Measurements from ENCODE around the gene PIEZO1. TPM values are rescaled to one million over a fixed set of nuclear protein-coding genes. Genes with fewer than 3 reads are reported as not detected.

PIEZO1 gene
- total and polyA plus RNA-seq, 9 of the 15 experiments (the other 6 are each of a cell fraction or from before 2014, with no cell fraction given) = 3.6 to 432 (median 131) TPM

DNA sequence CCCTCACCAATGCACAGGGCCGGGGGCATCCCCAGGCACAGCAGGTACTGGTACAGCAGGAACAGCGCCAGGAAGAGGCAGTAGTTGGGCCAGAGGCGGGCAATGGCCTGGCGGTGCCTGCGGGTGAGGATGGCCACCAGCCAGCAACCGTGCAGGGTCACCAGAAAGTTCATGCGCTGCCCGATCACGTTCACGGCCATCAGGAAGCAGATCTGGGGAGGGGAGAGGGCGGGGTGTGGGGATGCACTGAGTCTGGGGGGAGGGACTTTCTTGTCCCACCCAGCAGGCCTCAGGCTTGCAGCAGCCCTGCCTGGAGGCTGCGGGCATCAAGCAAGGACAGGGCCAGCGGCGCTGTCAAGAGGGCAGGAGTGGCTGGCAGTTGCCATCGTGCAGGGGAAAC, 53.3 kb downstream of the PIEZO1 start:
- no peak overlapping the region for H3K4me3 ChIP-seq
- H3K9ac ChIP-seq (ENCODE audit: insufficient read depth in 1 of 2, low read depth in 2 of 2, low read length in 2 of 2) = peak overlapping the region in 1 of 2 experiments; percentile 80; a peak in 1 of 4 replicates
- peaks cover 86% of the 10 kb centered on the region for H3K36me3 ChIP-seq (ENCODE audit: control insufficient read depth, insufficient read depth, low read length)
- peak; percentile 19; the same call in 1 of the 3 replicates for ATAC-seq
- in situ Hi-C loops (cut with MboI) = no loop called here
- no peak overlapping the region for H2AFZ ChIP-seq (ENCODE audit: low read depth, low read length)
- H3K27ac ChIP-seq (ENCODE audit: extremely low read depth, low read depth, low read length) = no peak overlapping the region
- peak in 3 of 4 experiments; percentile 70 to 84 (median 76) for DNase-seq (ENCODE audit: extremely low read depth in 1 of 4, low spot score in 3 of 4)
- intact Hi-C loops (cut with micrococcal nuclease) = no loop called here
- peaks cover 0 to 73% of the 10 kb centered on the region in 2 experiments; a peak in 2 of 5 replicates for H3K4me1 ChIP-seq (replicated peaks in 1 of 2; ENCODE audit: control insufficient read depth in 2 of 2, insufficient read depth in 2 of 2, low read length in 2 of 2)
- no peaks in the 10 kb centered on the region for H3K9me1 ChIP-seq (ENCODE audit: control insufficient read depth, insufficient read depth, low read length)
- H4K20me1 ChIP-seq (replicated peaks; ENCODE audit: control insufficient read depth, insufficient read depth, low read length) = peaks cover 8% of the 10 kb centered on the region
- no peak for FAIRE-seq
- H3K79me2 ChIP-seq (ENCODE audit: control insufficient read depth, insufficient read depth, low read length) = peaks cover 2% of the 10 kb centered on the region; the same call in 2 of the 3 replicates
- no peak overlapping the region for H3K4me2 ChIP-seq (ENCODE audit: insufficient read depth, low read length)
- no peaks in the 10 kb centered on the region for H3K27me3 ChIP-seq (ENCODE audit: control insufficient read depth in 2 of 2, insufficient read depth in 2 of 2, low read length in 2 of 2)
- CTCF ChIA-PET (ENCODE audit: low intra/inter-chr PET ratio) = interaction anchor here (0.6 kb wide), 1 partner anchor 16 kb away, joined by 3 read pairs; no protein-coding TSS in a partner anchor
- no TSS peak for BruUV-seq (replicated peaks)
- no peaks in the 10 kb centered on the region for H3K9me3 ChIP-seq (replicated peaks; ENCODE audit: control insufficient read depth, insufficient read depth, low read depth, low read length)
- 85% methylated on average over 14 of the region's 15 CpGs for WGBS (ENCODE audit: insufficient coverage, low coverage, missing lambda C conversion rate)
- POLR2A ChIA-PET = no interaction called here
- TF ChIP-seq ZNF79 (CRISPR knock-in tag; IDR thresholded peaks at IDR 0.05; ENCODE audit: low read depth) (no peak), NFIC (IDR thresholded peaks at IDR 0.05) (no peak), EP300 (IDR thresholded peaks at IDR 0.05; ENCODE audit: low read length) (no peak), ZFPM2 (CRISPR knock-in tag; IDR thresholded peaks at IDR 0.05) (no peak), FIP1L1 (IDR thresholded peaks at IDR 0.05; ENCODE audit: low read depth, low read length, poor library complexity, severe bottlenecking) (no peak), ZC3H4 (CRISPR knock-in tag; IDR thresholded peaks at IDR 0.05; ENCODE audit: borderline replicate concordance) (no peak), FOSL1 (tag; conservative IDR thresholded peaks at IDR 0.05) (no peak), JUNB (CRISPR knock-in tag; conservative IDR thresholded peaks at IDR 0.05) (no peak), ZNF507 (tag; conservative IDR thresholded peaks at IDR 0.05) (no peak), KDM4B (IDR thresholded peaks at IDR 0.05; ENCODE audit: borderline replicate concordance in 2 of 2, low read depth in 1 of 2) (no peak), TFAM (CRISPR knock-in tag; conservative IDR thresholded peaks at IDR 0.05) (no peak)
- TF ChIP-seq, protein P1, sequence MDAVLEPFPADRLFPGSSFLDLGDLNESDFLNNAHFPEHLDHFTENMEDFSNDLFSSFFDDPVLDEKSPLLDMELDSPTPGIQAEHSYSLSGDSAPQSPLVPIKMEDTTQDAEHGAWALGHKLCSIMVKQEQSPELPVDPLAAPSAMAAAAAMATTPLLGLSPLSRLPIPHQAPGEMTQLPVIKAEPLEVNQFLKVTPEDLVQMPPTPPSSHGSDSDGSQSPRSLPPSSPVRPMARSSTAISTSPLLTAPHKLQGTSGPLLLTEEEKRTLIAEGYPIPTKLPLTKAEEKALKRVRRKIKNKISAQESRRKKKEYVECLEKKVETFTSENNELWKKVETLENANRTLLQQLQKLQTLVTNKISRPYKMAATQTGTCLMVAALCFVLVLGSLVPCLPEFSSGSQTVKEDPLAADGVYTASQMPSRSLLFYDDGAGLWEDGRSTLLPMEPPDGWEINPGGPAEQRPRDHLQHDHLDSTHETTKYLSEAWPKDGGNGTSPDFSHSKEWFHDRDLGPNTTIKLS (IDR thresholded peaks at IDR 0.05; ENCODE audit: borderline replicate concordance, low read depth) = no peak
- TF ChIP-seq, protein P2, sequence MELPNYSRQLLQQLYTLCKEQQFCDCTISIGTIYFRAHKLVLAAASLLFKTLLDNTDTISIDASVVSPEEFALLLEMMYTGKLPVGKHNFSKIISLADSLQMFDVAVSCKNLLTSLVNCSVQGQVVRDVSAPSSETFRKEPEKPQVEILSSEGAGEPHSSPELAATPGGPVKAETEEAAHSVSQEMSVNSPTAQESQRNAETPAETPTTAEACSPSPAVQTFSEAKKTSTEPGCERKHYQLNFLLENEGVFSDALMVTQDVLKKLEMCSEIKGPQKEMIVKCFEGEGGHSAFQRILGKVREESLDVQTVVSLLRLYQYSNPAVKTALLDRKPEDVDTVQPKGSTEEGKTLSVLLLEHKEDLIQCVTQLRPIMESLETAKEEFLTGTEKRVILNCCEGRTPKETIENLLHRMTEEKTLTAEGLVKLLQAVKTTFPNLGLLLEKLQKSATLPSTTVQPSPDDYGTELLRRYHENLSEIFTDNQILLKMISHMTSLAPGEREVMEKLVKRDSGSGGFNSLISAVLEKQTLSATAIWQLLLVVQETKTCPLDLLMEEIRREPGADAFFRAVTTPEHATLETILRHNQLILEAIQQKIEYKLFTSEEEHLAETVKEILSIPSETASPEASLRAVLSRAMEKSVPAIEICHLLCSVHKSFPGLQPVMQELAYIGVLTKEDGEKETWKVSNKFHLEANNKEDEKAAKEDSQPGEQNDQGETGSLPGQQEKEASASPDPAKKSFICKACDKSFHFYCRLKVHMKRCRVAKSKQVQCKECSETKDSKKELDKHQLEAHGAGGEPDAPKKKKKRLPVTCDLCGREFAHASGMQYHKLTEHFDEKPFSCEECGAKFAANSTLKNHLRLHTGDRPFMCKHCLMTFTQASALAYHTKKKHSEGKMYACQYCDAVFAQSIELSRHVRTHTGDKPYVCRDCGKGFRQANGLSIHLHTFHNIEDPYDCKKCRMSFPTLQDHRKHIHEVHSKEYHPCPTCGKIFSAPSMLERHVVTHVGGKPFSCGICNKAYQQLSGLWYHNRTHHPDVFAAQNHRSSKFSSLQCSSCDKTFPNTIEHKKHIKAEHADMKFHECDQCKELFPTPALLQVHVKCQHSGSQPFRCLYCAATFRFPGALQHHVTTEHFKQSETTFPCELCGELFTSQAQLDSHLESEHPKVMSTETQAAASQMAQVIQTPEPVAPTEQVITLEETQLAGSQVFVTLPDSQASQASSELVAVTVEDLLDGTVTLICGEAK (IDR thresholded peaks at IDR 0.05) = no peak
- TF ChIP-seq, protein P2 (CRISPR knock-in tag; IDR thresholded peaks at IDR 0.05) = no peak
